HG03108 (cell line): ENCODE measurements around the gene F2RL2.
"Not testable (repeated sequence)": the region's sequence is repeated elsewhere in the genome, so short reads cannot be mapped to it uniquely, and the experiment has no call there.

ENCODE experiments used
- ATAC-seq: cut with Tn5 transposase; IDR thresholded peaks from one replicate; pipeline ENCODE4 v1.9.1; 2021; ENCODE audit warnings: moderate library complexity; ENCODE audit not compliant: unreplicated experiment

Gene F2RL2

DNA sequence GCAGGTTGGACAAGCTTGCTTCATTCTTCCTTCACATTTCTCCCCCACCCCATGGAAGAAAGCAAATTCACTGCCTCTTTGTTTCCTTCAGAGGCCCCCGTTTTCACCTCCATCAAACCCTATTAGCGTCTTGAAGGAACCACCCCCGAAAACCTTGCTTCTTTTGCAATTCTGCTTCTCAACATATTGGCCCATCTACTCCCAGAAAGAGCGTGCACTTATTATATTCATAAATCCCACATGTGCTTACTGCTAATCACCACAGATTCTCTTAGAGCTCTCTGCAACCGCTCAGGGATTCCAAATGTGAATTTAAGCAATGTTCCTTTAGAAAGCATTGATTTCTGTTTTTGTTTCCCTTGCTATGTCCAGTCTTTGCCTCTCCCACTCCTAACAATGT is 1.1 kb downstream of the F2RL2 start:
- no peak for ATAC-seq

GRCh38 chr5:76620166-76620565 is 3.0 kb downstream of the F2RL2 start:
- no peak for ATAC-seq

DNA sequence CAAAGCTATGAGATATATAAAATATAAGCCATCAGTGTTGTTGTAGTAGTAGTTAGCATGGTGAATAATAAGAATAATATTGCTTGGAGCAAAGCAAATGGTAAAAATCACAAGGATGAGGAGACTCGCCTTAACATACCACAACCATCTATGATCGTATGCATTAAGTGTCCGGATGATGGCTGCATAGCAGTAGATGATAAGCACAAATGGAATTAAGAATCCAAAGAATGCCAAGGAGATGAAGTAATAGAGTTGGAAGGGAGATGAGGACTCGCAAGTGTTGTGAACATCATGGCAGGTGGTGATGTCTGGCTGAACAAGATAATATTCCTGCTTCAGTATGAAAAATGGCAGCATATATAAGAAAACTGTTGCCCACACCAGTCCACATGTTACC is 5.5 kb downstream of the F2RL2 start:
- no peak for ATAC-seq

- no peak for ATAC-seq
Measured at GRCh38 chr5:76617229-76617628, 6.0 kb downstream of the F2RL2 start.

- no peak for ATAC-seq
Measured at GRCh38 chr5:76616206-76616605, 7.0 kb downstream of the F2RL2 start.

DNA sequence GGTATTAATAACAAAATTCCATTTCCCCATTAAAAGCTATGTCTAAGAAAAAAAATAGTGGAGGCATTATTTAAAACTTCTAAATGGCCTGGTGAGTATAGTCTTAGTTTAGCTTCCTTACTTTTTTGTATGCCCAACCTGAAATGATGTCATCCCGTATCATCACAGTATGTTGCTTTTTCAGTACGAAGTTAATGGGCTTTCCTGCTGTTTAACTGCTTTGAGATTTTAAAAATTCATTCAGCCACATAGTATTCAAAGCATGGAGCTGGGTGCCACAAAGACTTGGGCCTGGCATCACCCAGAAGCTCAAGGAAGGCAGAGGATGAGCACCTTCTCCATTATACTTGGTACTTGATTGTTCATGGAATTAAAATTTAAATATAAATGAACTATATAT is 7.4 kb downstream of the F2RL2 start:
- ATAC-seq: no peak

- no peak for ATAC-seq
Measured at GRCh38 chr5:76612942-76613341, 10.3 kb downstream of the F2RL2 start.

- no peak for ATAC-seq
Measured at GRCh38 chr5:76610196-76610595, 13.0 kb downstream of the F2RL2 start.

- ATAC-seq: no peak
Measured at GRCh38 chr5:76608833-76609232, 14.4 kb downstream of the F2RL2 start.

- no peak for ATAC-seq
Measured at GRCh38 chr5:76607353-76607871, 15.8 kb downstream of the F2RL2 start.

DNA sequence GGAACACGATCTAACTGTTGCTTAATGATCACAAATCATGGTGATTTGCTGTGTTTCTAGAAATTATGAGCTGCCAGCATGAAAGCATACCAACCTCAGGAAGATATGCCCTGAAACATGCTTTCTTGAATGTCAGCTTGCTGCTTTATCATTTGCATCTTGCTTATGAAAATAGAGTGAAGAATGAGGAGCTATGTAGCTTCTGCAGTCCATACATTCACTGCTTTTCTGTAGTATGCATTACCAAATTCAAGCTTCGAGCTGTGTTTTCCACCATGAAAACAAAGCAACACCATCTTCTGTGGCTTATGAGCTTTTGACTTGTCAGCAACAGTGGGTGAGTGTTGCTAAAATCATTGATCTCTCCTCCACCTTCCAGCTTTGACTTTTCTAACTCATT is 16.5 kb downstream of the F2RL2 start:
- no peak for ATAC-seq

GRCh38 chr5:76604838-76605237 is 18.4 kb downstream of the F2RL2 start:
- no peak for ATAC-seq

DNA sequence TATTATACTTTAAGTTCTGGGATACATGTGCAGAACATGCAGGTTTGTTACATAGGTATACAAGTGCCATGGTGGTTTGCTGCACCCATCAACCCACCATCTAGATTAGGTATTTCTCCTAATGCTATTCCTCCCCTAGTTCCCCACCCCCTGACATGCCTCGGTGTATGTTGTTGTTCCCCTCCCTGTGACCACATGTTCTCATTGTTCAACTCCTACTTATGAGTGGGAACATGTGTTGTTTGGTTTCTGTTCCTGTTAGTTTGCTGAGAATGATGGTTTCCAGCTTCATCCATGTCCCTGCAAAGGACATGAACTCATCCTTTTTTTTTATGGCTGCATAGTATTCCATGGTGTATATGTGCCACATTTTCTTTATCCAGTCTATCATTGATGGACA is 19.2 kb downstream of the F2RL2 start:
- not testable (repeated sequence) for ATAC-seq

DNA sequence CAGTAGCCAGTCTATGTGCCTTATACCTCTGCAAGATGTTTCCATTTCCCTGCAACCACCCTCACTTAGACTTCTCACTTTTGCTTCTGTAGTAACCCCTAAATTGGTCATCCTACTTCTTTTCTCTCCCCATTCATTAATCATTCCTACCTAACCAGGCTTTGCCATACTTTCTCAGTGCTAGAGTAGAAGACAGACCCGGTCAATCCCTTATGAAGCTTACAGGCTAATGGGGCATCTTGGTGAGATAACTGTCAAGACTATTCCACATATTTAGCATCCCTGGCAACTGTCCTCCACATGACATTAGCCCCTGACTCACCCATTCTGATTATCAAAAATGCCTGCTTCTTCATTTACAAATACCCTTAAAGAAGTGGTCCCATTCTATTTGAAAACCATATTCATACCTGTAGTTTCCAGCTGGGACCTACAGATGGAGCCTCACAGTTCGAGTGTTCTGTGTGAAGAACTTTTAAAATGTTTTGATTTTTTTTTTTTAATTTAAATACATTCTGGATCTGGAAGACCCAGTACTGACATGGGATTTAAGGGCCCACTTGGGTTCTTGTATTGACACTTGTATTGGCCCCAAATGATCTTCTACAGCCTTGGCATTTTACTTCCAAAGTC is 21.0 kb downstream of the F2RL2 start:
- ATAC-seq: no peak

DNA sequence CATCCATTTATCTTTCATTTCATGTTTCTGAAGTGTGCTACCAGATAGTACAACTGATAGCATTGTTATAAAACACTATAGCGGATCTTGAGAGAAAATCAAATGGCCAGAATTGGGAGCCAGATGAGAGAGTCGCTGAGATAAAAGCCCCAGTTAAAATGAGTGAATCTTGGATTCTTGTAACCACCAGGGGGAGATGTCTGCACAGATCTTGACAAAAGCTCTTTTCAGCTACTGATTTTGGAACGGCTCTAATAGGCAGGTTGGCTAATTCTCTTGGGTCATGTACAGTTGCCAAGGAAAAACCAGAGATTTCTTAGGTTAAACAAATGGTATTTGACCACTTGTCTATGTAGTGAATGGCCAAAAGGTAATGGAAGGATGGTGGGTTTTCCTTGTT is 21.7 kb downstream of the F2RL2 start:
- ATAC-seq: no peak

- no peak for ATAC-seq
Measured at GRCh38 chr5:76600716-76601115, 22.5 kb downstream of the F2RL2 start.

GRCh38 chr5:76598531-76598930 is 24.7 kb downstream of the F2RL2 start:
- no peak for ATAC-seq

DNA sequence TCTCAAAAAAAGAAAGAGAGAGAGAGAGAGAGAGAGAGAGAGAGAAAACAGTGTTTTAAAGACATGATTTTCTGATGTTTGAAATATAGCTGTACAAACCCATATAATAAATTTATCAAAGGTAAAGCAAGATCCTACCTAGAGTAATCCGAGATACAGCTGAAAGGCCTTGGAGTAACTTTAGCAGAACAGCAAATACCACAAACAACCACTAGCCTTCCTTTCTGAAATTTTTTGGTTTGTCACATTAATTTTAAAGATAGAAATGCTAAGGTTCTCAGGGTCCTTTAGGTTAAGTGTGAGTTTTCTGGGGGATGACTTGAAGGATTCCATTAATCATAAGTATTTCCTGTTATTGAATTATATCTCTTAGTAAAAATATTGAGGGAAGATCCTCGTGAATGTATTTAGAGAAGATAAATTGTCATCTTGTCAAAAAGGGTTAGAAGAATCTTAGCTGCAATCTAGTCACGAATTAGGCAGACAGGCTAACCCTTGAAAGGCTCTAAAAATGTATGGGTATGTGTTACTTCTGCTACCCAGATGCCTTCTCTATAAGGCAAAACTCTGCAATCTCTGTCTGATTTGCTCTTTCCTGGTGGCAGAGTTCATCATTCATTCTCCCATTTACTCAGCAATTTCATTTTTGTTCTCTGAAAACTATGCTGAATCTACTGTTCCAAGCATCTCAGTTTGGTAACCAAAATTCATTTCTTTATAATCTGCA is 27.3 kb downstream of the F2RL2 start:
- no peak for ATAC-seq

- no peak for ATAC-seq
Measured at GRCh38 chr5:76594107-76594506, 29.1 kb downstream of the F2RL2 start.

GRCh38 chr5:76592692-76593091 is 30.5 kb downstream of the F2RL2 start:
- ATAC-seq: no peak

DNA sequence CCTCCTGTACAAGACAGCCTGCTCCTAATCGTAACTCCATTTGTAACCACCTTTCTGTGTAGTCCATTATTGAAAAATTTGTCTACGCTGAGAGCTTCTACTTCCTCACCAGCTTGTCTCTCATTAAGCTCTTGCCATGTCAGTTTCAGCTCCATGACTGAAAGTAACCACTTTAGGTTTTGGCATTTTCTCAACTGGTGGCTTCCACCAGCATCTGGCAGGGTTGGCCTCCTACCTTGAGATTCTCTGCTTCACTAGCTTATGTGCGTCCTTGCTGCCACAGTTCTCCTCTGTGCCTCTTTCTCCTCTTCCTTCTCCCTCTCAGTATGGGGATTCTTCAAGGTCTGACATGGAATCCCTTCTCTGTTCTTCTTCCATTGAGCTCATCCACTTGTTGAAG is 31.8 kb downstream of the F2RL2 start:
- no peak for ATAC-seq

GRCh38 chr5:76590027-76590426 is 33.2 kb downstream of the F2RL2 start:
- peak; percentile 94 for ATAC-seq

DNA sequence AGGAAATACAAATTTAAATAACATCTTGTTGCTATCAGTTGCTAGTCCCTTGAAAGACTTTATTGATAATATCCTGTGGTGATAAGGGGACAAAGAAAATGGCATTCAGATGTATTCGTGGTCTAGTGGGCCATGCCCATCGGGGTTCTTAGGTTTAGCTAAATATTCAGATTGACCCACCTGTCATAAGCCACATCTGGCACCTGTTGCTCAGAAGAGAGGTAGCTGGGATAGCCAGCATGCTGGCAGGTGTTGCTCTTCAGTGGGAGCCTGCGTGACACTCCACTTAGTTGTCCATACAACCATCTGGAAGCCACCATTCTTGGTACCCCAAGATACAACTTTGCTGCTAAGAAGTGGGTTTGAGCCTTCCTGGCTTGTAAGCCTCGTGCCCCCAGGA is 36.7 kb downstream of the F2RL2 start:
- no peak for ATAC-seq
